AG09309 (cell line): ENCODE measurements around the gene LGALS3BP.
"Not testable (repeated sequence)": the region's sequence is repeated elsewhere in the genome, so short reads cannot be mapped to it uniquely, and the experiment has no call there.

Source experiments
- DNase-seq: peaks from one replicate; pipeline ENCODE4 v3.0.0-alpha.2; 2010; ENCODE audit warnings: low read depth
- H3K4me3 ChIP-seq: 2 replicates; pipeline ENCODE4 v1.5.1; 2011; ENCODE audit warnings: mild to moderate bottlenecking, low read depth, low read length, moderate library complexity; ENCODE audit not compliant: control insufficient read depth
- TF ChIP-seq, protein P1 (sequence below): IDR thresholded peaks from 2 replicates; pipeline ENCODE4 v1.5.1; 2011; ENCODE audit warnings: mild to moderate bottlenecking, low read depth, low read length, inconsistent platforms; ENCODE audit not compliant: insufficient read depth, control insufficient read depth; ENCODE audit errors: missing control alignments

Gene LGALS3BP

GRCh38 chr17:78952706-78953105, 27.0 kb downstream of the LGALS3BP start:
- DNase-seq, result no peak
- TF ChIP-seq, protein P1, sequence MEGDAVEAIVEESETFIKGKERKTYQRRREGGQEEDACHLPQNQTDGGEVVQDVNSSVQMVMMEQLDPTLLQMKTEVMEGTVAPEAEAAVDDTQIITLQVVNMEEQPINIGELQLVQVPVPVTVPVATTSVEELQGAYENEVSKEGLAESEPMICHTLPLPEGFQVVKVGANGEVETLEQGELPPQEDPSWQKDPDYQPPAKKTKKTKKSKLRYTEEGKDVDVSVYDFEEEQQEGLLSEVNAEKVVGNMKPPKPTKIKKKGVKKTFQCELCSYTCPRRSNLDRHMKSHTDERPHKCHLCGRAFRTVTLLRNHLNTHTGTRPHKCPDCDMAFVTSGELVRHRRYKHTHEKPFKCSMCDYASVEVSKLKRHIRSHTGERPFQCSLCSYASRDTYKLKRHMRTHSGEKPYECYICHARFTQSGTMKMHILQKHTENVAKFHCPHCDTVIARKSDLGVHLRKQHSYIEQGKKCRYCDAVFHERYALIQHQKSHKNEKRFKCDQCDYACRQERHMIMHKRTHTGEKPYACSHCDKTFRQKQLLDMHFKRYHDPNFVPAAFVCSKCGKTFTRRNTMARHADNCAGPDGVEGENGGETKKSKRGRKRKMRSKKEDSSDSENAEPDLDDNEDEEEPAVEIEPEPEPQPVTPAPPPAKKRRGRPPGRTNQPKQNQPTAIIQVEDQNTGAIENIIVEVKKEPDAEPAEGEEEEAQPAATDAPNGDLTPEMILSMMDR, result no peak
- no peak overlapping the region for H3K4me3 ChIP-seq

DNA sequence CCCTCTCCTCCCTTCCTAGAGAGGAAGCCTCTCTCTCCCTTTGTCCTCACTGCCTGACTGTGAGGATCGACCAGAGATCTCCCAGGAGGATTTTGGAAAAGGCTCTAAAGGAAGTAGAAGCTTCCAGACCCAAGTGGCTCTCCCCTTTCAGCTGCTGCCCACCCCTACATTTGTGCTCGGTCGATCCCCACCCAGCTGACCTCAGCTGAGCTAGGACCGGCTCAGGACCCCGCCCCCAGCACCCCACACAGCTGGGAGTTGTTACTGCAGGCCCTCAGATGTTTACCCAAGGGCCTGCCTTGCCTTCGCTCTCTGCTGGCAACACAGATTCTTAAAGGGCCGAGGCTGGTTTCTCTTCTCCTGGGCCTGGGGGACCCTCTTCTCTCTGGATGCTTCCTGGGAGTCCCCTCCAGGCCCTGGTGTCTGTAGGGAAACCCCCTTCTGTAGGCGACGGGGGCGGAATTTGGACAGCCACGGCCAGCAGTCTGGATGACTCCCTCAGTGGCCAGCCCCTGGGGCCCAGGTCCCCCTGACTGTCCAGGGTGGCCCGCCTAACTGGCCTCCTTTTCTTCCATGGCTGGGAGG, 27.7 kb downstream of the LGALS3BP start:
- TF ChIP-seq, protein P1, result no peak
- no peak for DNase-seq
- no peak overlapping the region for H3K4me3 ChIP-seq

GRCh38 chr17:78950870-78951269, 28.9 kb downstream of the LGALS3BP start:
- no peak for DNase-seq
- TF ChIP-seq, protein P1, result no peak
- H3K4me3 ChIP-seq, result no peak overlapping the region

DNA sequence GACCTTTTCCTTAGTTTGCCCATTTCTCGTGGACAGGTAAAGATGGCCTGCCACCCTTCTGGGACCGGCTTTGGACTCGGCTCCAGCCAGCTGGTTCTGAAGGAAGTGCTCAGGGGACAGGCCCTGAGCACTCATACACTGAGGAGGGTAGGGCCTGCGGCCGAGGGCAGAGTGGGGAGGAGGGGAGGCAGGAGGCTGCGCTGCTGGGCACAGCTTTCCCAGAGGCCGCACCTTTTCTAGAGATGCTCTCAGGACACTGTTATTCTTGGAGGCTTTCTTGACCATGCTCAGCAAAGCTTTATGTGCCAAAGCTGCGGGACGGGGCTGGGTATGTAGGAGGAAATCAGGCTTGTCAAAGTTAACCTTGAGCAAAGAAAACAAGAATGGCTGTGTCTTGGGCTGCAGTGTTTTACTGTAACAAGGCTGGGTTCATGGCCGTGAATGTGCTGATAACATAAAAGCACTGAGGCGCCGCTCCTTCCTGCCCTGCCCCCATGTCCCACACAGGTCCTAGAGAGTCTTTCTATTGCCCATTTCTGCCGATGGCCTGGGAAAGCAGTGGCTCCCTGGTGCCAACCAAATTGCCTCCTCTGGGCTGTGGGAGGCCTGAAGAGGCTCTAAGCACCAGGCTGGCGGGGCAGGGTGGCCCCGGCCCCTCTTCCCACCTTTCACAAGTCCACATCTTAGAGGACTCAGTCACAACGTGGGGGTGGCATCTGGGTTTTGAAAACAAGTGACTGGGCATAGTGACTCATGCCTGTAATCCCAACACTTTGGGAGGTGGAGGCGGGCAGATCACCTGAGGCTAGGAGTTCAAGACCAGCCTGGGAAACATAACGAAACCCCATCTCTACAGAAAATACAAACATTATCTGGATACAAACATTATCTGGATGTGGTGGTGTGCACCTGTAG, 32.2 kb downstream of the LGALS3BP start:
- no peak for DNase-seq
- no peak overlapping the region for H3K4me3 ChIP-seq
- TF ChIP-seq, protein P1, result no peak

DNA sequence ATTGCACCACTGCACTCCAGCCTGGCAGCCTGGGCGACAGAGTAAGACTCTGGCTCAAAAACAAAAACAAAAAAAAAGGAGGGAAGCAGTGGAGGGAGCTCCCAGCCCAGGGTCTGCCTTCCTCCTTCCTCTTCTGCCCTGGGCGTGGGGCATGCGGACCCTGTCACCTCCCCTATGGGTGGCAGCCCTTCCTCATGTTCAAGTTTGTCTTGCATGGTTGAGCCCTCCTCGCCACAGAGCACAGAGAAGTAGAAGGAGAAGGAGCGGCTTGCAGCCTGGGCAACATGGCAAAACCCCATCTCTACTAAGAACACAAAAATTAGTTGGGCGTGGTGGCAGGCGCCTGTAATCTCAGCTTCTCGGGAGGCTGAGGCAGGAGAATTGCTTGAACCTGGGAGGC, 33.1 kb downstream of the LGALS3BP start:
- DNase-seq, result no peak
- TF ChIP-seq, protein P1, result no peak
- no peak overlapping the region for H3K4me3 ChIP-seq

GRCh38 chr17:78946131-78946530, 33.6 kb downstream of the LGALS3BP start:
- no peak for DNase-seq
- no peak overlapping the region for H3K4me3 ChIP-seq
- TF ChIP-seq, protein P1, result no peak

DNA sequence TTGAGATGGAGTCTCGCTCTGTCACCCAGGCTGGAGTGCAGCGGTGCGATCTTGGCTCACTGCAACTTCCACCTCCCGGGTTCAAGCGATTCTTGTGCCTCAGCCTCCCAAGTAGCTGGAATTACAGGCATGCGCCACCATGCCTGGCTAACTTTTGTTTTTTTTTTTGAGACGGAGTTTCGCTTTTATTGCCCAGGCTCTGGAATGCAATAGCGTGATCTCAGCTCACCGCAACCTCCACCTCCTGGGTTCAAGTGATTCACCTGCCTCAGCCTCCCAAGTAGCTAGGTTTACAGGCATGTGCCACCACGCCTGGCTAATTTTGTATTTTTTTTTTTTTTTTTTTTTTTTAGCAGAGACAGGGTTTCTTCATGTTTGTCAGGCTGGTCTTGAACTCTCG, 34.3 kb downstream of the LGALS3BP start:
- not testable (repeated sequence) for DNase-seq, H3K4me3 ChIP-seq
